HepG2 (cell line): ENCODE data around the gene BLVRA. TPM values are rescaled to one million over a fixed set of nuclear protein-coding genes. Genes with fewer than 3 reads are reported as not detected.

Experiments
- BCL6 ChIP-seq: IDR thresholded peaks from 2 replicates; pipeline ENCODE4 v1.6.1; 2016; ENCODE audit warnings: missing genetic modification reagents, missing compliant biosample characterization
- BRD4 ChIP-seq: sonication (generic); formaldehyde crosslinking; IDR thresholded peaks from 2 replicates; pipeline ENCODE4 v1.4.0; 2020; ENCODE audit warnings: missing genetic modification reagents
- CERS6 ChIP-seq: sonication (generic); formaldehyde crosslinking; IDR thresholded peaks from 2 replicates; pipeline ENCODE4 v1.5.0; 2020; ENCODE audit warnings: missing genetic modification reagents
- HOXA5 ChIP-seq: sonication (generic); formaldehyde crosslinking; IDR thresholded peaks from 2 replicates; pipeline ENCODE4 v1.4.0; 2020; ENCODE audit warnings: missing genetic modification reagents
- HOXA9 ChIP-seq: sonication (generic); formaldehyde crosslinking; IDR thresholded peaks from 2 replicates; pipeline ENCODE4 v1.8.1; 2022; ENCODE audit warnings: missing genetic modification reagents, mild to moderate bottlenecking, moderate library complexity, borderline replicate concordance
- MAZ ChIP-seq, 2 experiments: sonication (generic) in 1 of 2; formaldehyde crosslinking in 1 of 2; IDR thresholded peaks; 2 replicates each; pipeline versions ENCODE4 v1.5.0 to v1.6.1; 2012 to 2020; ENCODE audit warnings: low read depth in 2 of 2, mild to moderate bottlenecking in 2 of 2, borderline replicate concordance in 1 of 2, improper control_type of control experiment in 1 of 2, low read length in 1 of 2, missing genetic modification reagents in 1 of 2, moderate library complexity in 1 of 2
- MBD4 ChIP-seq: IDR thresholded peaks from 2 replicates; pipeline ENCODE4 v1.6.1; 2012; ENCODE audit warnings: low read length, inconsistent platforms, borderline replicate concordance
- MEF2D ChIP-seq: sonication (generic); formaldehyde crosslinking; IDR thresholded peaks from 2 replicates; pipeline ENCODE4 v1.5.1; 2020; ENCODE audit warnings: mild to moderate bottlenecking, missing genetic modification reagents
- PLRG1 ChIP-seq: fragments of 450-650 bp; conservative IDR thresholded peaks from 2 replicates; pipeline ENCODE4 v1.6.1; 2016
- RELA ChIP-seq: sonication (generic); formaldehyde crosslinking; IDR thresholded peaks from 2 replicates; pipeline ENCODE4 v1.4.0; 2020; ENCODE audit warnings: missing genetic modification reagents
- RFXAP ChIP-seq: sonication (generic); formaldehyde crosslinking; IDR thresholded peaks from 2 replicates; pipeline ENCODE4 v1.4.0; 2020; ENCODE audit warnings: missing genetic modification reagents, borderline replicate concordance
- SOX5 ChIP-seq: IDR thresholded peaks from 2 replicates; pipeline ENCODE4 v1.6.1; 2016; ENCODE audit warnings: borderline replicate concordance
- ZBTB7B ChIP-seq: sonication (generic); formaldehyde crosslinking; IDR thresholded peaks from 2 replicates; pipeline ENCODE4 v1.4.0; 2020; ENCODE audit warnings: missing genetic modification reagents
- ZKSCAN8 ChIP-seq: IDR thresholded peaks from 2 replicates; pipeline ENCODE4 v1.6.1; 2016; ENCODE audit warnings: borderline replicate concordance, missing genetic modification reagents, missing compliant biosample characterization
- ZNF136 ChIP-seq: sonication (generic); formaldehyde crosslinking; IDR thresholded peaks from 2 replicates; pipeline ENCODE4 v1.8.1; 2022; ENCODE audit warnings: low read depth, mild to moderate bottlenecking, moderate library complexity, missing genetic modification reagents
- ZNF281 ChIP-seq: sonication (generic); formaldehyde crosslinking; IDR thresholded peaks from 2 replicates; pipeline ENCODE4 v1.4.0; 2020; ENCODE audit warnings: missing genetic modification reagents, borderline replicate concordance
- ZNF362 ChIP-seq: sonication (generic); formaldehyde crosslinking; IDR thresholded peaks from 2 replicates; pipeline ENCODE4 v1.4.0; 2020; ENCODE audit warnings: missing genetic modification reagents, mild to moderate bottlenecking, borderline replicate concordance
- ZNF644 ChIP-seq: IDR thresholded peaks from 2 replicates; pipeline ENCODE4 v1.6.1; 2016; ENCODE audit warnings: low read depth
- polyA plus RNA-seq, 8 experiments: library from polyadenylated mRNA; depleted of rRNA in 3 of 8; stranded (reverse) in 7 of 8; unstranded in 1 of 8; fragments of >200 nt; fragmentation: Illumina TruSeq in 4 of 8; extraction: Trizol in 4 of 8; gene quantifications; 2 replicates each; pipeline versions ENCODE4 v1.2.1 to v1.2.3, GENCODE V29; 2011 to 2016; ENCODE audit warnings: low read depth in 4 of 8, missing spikeins in 1 of 8, mixed read lengths in 1 of 8; ENCODE audit not compliant: insufficient read depth in 1 of 8
- total RNA-seq, 5 experiments: library from RNA; depleted of rRNA; stranded (reverse); fragments of >200 nt; fragmentation: Illumina TruSeq; extraction: Trizol; gene quantifications; 2 replicates each; pipeline ENCODE4 v1.2.3, GENCODE V29; 2016; ENCODE audit warnings: low read depth in 1 of 5
- TF ChIP-seq, protein P1 (sequence below): sonication (generic); formaldehyde crosslinking; IDR thresholded peaks from 2 replicates; pipeline ENCODE4 v1.4.0; 2020; ENCODE audit warnings: mild to moderate bottlenecking, missing genetic modification reagents
- TF ChIP-seq, protein P2 (sequence below): sonication (generic); formaldehyde crosslinking; IDR thresholded peaks from 2 replicates; pipeline ENCODE4 v1.4.0; 2020; ENCODE audit warnings: missing genetic modification reagents

BLVRA gene
- total and polyA plus RNA-seq, 2 of the 13 experiments (the other 11 are each of a cell fraction or from before 2014, with no cell fraction given): 39.2 to 64.2 TPM

DNA sequence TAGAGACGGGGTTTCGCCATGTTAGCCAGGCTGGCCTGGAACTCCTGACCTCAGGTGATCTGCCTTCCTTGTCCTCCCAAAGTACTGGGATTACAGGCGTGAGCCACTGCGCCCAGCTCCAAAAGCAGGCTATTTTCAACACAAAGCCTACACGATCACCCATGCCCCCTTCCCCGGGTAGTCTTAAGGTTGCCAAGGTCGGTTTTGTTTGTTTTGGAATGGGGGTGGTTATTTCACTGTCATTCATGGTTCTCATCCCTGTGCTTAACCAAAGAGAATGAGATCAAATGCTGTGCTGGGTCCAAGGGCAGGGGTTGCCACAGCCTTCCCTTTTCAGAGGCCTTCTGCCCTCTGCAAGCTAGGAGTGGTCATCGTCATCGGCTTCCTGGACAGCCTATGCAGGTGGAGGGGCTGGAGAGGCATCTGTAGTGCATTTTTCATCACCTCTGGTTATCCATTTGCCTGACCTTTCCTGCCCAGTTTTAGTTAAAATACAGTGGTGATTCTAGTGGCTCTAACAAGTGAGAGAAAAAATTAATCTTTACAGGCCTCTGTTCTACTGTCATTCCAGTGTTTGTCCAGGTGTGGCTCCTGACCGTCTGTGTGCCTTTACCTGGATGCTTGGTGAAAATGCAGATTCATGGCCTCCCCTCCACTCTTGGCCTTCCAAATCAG, 11.4 kb downstream of the BLVRA start (continued):
- TF ChIP-seq ZNF281 (CRISPR knock-in tag) (peak; percentile 94), MEF2D (no peak), CERS6 (CRISPR knock-in tag) (no peak), ZBTB7B (CRISPR knock-in tag) (peak; percentile 82), ZNF136 (CRISPR knock-in tag) (peak; percentile 82; the same call in 1 of the 2 replicates), BCL6 (CRISPR knock-in tag) (peak; percentile 92), SOX5 (CRISPR knock-in tag) (peak; percentile 90), RFXAP (CRISPR knock-in tag) (peak; percentile 81), ZNF362 (CRISPR knock-in tag) (no peak), PLRG1 (no peak), ZKSCAN8 (CRISPR knock-in tag) (0 out of 2 replicates have a peak, but pooled peaks have one; percentile 65), RELA (no peak), MBD4 (no peak), HOXA9 (CRISPR knock-in tag) (no peak), HOXA5 (CRISPR knock-in tag) (peak; percentile 76; the same call in 1 of the 2 replicates), ZNF644 (CRISPR knock-in tag) (peak; percentile 91), BRD4 (CRISPR knock-in tag) (peak; percentile 64; the same call in 1 of the 2 replicates), MAZ (IDR thresholded peaks at IDR 0.05; ENCODE audit: borderline replicate concordance, low read depth, low read length) (no peak), MAZ (CRISPR knock-in tag; IDR thresholded peaks at IDR 0.05; ENCODE audit: low read depth) (no peak)
- TF ChIP-seq, protein P1, sequence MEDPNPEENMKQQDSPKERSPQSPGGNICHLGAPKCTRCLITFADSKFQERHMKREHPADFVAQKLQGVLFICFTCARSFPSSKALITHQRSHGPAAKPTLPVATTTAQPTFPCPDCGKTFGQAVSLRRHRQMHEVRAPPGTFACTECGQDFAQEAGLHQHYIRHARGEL: no peak
- TF ChIP-seq, protein P2, sequence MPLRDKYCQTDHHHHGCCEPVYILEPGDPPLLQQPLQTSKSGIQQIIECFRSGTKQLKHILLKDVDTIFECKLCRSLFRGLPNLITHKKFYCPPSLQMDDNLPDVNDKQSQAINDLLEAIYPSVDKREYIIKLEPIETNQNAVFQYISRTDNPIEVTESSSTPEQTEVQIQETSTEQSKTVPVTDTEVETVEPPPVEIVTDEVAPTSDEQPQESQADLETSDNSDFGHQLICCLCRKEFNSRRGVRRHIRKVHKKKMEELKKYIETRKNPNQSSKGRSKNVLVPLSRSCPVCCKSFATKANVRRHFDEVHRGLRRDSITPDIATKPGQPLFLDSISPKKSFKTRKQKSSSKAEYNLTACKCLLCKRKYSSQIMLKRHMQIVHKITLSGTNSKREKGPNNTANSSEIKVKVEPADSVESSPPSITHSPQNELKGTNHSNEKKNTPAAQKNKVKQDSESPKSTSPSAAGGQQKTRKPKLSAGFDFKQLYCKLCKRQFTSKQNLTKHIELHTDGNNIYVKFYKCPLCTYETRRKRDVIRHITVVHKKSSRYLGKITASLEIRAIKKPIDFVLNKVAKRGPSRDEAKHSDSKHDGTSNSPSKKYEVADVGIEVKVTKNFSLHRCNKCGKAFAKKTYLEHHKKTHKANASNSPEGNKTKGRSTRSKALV: 0 out of 2 replicates have a peak, but pooled peaks have one; percentile 28
